IMR-90 (cell line): ENCODE results near the gene HGFAC. TPM values are rescaled to one million over a fixed set of nuclear protein-coding genes. Genes with fewer than 3 reads are reported as not detected.

Source experiments
- ATAC-seq: fragments of 200-7000 bp; cut with Tn5 transposase; 2 replicates; pipeline ENCODE4 v1.9.1; 2020; ENCODE audit warnings: low read depth, mild to moderate bottlenecking, moderate library complexity
- BruUV-seq: library from RNA; stranded (reverse); fragments of 400-500 nt; replicated peaks from 2 replicates; lab custom pipeline; 2021; lab: Mats Ljungman, UMichigan
- CTCF ChIA-PET: fragments of 300-600 bp; formaldehyde crosslinking; extraction: SDS; loops from one replicate; lab custom pipeline; 2021; ENCODE audit warnings: antibody characterized with exemption; lab: Yijun Ruan, JAX
- POLR2A ChIA-PET: fragments of 300-600 bp; sonication (Branson Sonifier 250); formaldehyde crosslinking; loops from one replicate; lab custom pipeline; 2022; ENCODE audit warnings: antibody characterized with exemption; ENCODE audit not compliant: unreplicated experiment; lab: Charles Lee
- DNase-seq: peaks from one replicate; pipeline ENCODE4 v3.0.0; 2013
- H2AFZ ChIP-seq: replicated peaks from 2 replicates; pipeline ENCODE3; 2013; ENCODE audit warnings: low read length, mild to moderate bottlenecking; ENCODE audit not compliant: poor library complexity
- H2AK5ac ChIP-seq: 2 replicates; pipeline ENCODE4 v1.6.1; 2013; ENCODE audit warnings: low read depth, low read length, inconsistent platforms
- H2AK9ac ChIP-seq: replicated peaks from 2 replicates; pipeline ENCODE3; 2013; ENCODE audit warnings: mild to moderate bottlenecking, low read depth, low read length, moderate library complexity; ENCODE audit not compliant: poor library complexity
- H2BK120ac ChIP-seq: 2 replicates; pipeline ENCODE4 v1.6.1; 2013; ENCODE audit warnings: low read depth, low read length, inconsistent platforms
- H2BK15ac ChIP-seq: 3 replicates; pipeline ENCODE4 v1.6.1; 2013; ENCODE audit warnings: low read depth, low read length, inconsistent platforms
- H2BK20ac ChIP-seq: 2 replicates; pipeline ENCODE4 v1.6.1; 2013; ENCODE audit warnings: low read depth, mild to moderate bottlenecking, inconsistent platforms, low read length, moderate library complexity
- H2BK5ac ChIP-seq: 2 replicates; pipeline ENCODE4 v1.6.1; 2013; ENCODE audit warnings: mild to moderate bottlenecking, low read depth, low read length, inconsistent platforms; ENCODE audit not compliant: poor library complexity, severe bottlenecking
- H3K14ac ChIP-seq: replicated peaks from 2 replicates; pipeline ENCODE4 v1.6.1; 2013; ENCODE audit warnings: low read depth, low read length, inconsistent platforms
- H3K18ac ChIP-seq: 2 replicates; pipeline ENCODE4 v1.6.1; 2013; ENCODE audit warnings: low read depth, low read length, control low read depth
- H3K23ac ChIP-seq: 2 replicates; pipeline ENCODE4 v1.6.1; 2013; ENCODE audit warnings: low read depth, low read length, inconsistent platforms
- H3K27ac ChIP-seq: 2 replicates; pipeline ENCODE4 v1.5.1; 2013; ENCODE audit warnings: mild to moderate bottlenecking, control low read depth, low read length; ENCODE audit not compliant: insufficient read depth
- H3K27me3 ChIP-seq: 2 replicates; pipeline ENCODE4 v1.6.1; 2013; ENCODE audit warnings: low read length; ENCODE audit not compliant: control insufficient read depth, insufficient read depth
- H3K36me3 ChIP-seq: 2 replicates; pipeline ENCODE4 v1.6.1; 2013; ENCODE audit warnings: low read length, mixed read lengths; ENCODE audit not compliant: control insufficient read depth, insufficient read depth
- H3K4ac ChIP-seq: 2 replicates; pipeline ENCODE4 v1.6.1; 2013; ENCODE audit warnings: low read depth, low read length, inconsistent platforms
- H3K4me1 ChIP-seq: 2 replicates; pipeline ENCODE4 v1.6.1; 2013; ENCODE audit warnings: low read length, mixed read lengths; ENCODE audit not compliant: control insufficient read depth, insufficient read depth
- H3K4me2 ChIP-seq: 2 replicates; pipeline ENCODE4 v1.6.1; 2013; ENCODE audit warnings: low read depth, mild to moderate bottlenecking, control low read depth, low read length, moderate library complexity
- H3K4me3 ChIP-seq: 2 replicates; pipeline ENCODE4 v1.5.1; 2013; ENCODE audit warnings: low read depth, mild to moderate bottlenecking, control low read depth, low read length, moderate library complexity; ENCODE audit not compliant: insufficient read depth
- H3K56ac ChIP-seq: 2 replicates; pipeline ENCODE4 v1.6.1; 2013; ENCODE audit warnings: low read length, inconsistent platforms; ENCODE audit not compliant: insufficient read depth; ENCODE audit errors: extremely low read depth
- H3K79me1 ChIP-seq, 2 experiments: 2 replicates each; pipeline ENCODE4 v1.6.1; 2013; ENCODE audit warnings: low read length in 2 of 2, inconsistent platforms in 1 of 2, low read depth in 1 of 2
- H3K9ac ChIP-seq: 2 replicates; pipeline ENCODE4 v1.6.1; 2013; ENCODE audit warnings: low read depth, low read length, control low read depth
- H3K9me1 ChIP-seq: 2 replicates; pipeline ENCODE4 v1.6.1; 2013; ENCODE audit warnings: low read length, inconsistent platforms; ENCODE audit not compliant: insufficient read depth
- H3K9me3 ChIP-seq: 2 replicates; pipeline ENCODE4 v1.6.1; 2013; ENCODE audit warnings: low read length; ENCODE audit not compliant: control insufficient read depth, insufficient read depth
- H4K20me1 ChIP-seq: 2 replicates; pipeline ENCODE4 v1.6.1; 2013; ENCODE audit warnings: low read length, inconsistent platforms; ENCODE audit not compliant: insufficient read depth
- H4K5ac ChIP-seq: 2 replicates; pipeline ENCODE4 v1.6.1; 2013; ENCODE audit warnings: mild to moderate bottlenecking, low read depth, low read length, control low read depth
- H4K8ac ChIP-seq, 2 experiments: 2 replicates each; pipeline ENCODE4 v1.6.1; 2013; ENCODE audit warnings: low read depth in 2 of 2, low read length in 2 of 2, control low read depth in 1 of 2, inconsistent platforms in 1 of 2
- H4K91ac ChIP-seq: 2 replicates; pipeline ENCODE4 v1.6.1; 2013; ENCODE audit warnings: low read depth, low read length, inconsistent platforms; ENCODE audit not compliant: insufficient read depth
- BHLHE40 ChIP-seq: fragments of 150-350 bp; IDR thresholded peaks from 2 replicates; pipeline ENCODE4 v1.6.1; 2016; ENCODE audit warnings: mild to moderate bottlenecking, low read depth, low read length
- CEBPB ChIP-seq: IDR thresholded peaks from 2 replicates; pipeline ENCODE4 v1.6.1; 2012; ENCODE audit warnings: low read depth, low read length, improper control_type of control experiment
- CHD1 ChIP-seq: IDR thresholded peaks from 2 replicates; pipeline ENCODE4 v1.6.1; 2012; ENCODE audit warnings: low read depth, low read length, improper control_type of control experiment
- FOS ChIP-seq: fragments of 150-350 bp; IDR thresholded peaks from 2 replicates; pipeline ENCODE4 v1.6.1; 2016; ENCODE audit warnings: low read depth, low read length
- MAFK ChIP-seq: IDR thresholded peaks from 2 replicates; pipeline ENCODE4 v1.6.1; 2012; ENCODE audit warnings: low read depth, low read length, improper control_type of control experiment
- MAZ ChIP-seq: IDR thresholded peaks from 2 replicates; pipeline ENCODE4 v1.6.1; 2012; ENCODE audit warnings: low read depth, mild to moderate bottlenecking, low read length, improper control_type of control experiment, moderate library complexity, borderline replicate concordance
- NFE2L2 ChIP-seq: fragments of 150-350 bp; IDR thresholded peaks from 2 replicates; pipeline ENCODE4 v1.6.1; 2016; ENCODE audit warnings: low read depth, mild to moderate bottlenecking, low read length
- RAD21 ChIP-seq: IDR thresholded peaks from 2 replicates; pipeline ENCODE4 v1.6.1; 2012; ENCODE audit warnings: low read length, improper control_type of control experiment
- RCOR1 ChIP-seq: IDR thresholded peaks from 2 replicates; pipeline ENCODE4 v1.6.1; 2012; ENCODE audit warnings: mild to moderate bottlenecking, low read length, improper control_type of control experiment; ENCODE audit not compliant: insufficient replicate concordance
- RFX5 ChIP-seq: IDR thresholded peaks from 2 replicates; pipeline ENCODE4 v1.8.0; 2012; ENCODE audit warnings: low read depth, mild to moderate bottlenecking, low read length, moderate library complexity
- SMC3 ChIP-seq: fragments of 150-350 bp; IDR thresholded peaks from 2 replicates; pipeline ENCODE4 v1.6.1; 2016; ENCODE audit warnings: low read depth, mild to moderate bottlenecking, antibody characterized with exemption, low read length, moderate library complexity
- WGBS, 2 experiments: methylation state at CpG; one replicate each; pipeline versions ENCODE4 v1.1.5 to v1.1.7; 2013; ENCODE audit warnings: missing lambda C conversion rate in 2 of 2; ENCODE audit not compliant: insufficient read length in 1 of 2; ENCODE audit errors: extremely low coverage in 2 of 2; 5-methylcytosine and 5-hydroxymethylcytosine counted together
- dilution Hi-C: fragments of 300-500 bp; cut with HindIII; formaldehyde crosslinking; loops from one replicate; pipeline ENCODE4 v1.14.3; 2018; ENCODE audit warnings: low sequenced_read_pairs; ENCODE audit not compliant: unreplicated experiment
- in situ Hi-C: fragments of 300-500 bp; cut with MboI; formaldehyde crosslinking; loops from 3 replicates; pipeline ENCODE4 v1.14.3; 2019; ENCODE audit warnings: low sequenced_read_pairs, inconsistent platforms, mixed read lengths
- intact Hi-C: fragments of 100-400 bp; cut with micrococcal nuclease; formaldehyde crosslinking; loops from 2 replicates; pipeline ENCODE4 v1.10.0; 2022
- polyA plus RNA-seq, 3 experiments: library from polyadenylated mRNA; depleted of rRNA; stranded (reverse); fragments of >200 nt; gene quantifications; 2 replicates each; pipeline ENCODE4 v1.2.3, GENCODE V29; 2012; ENCODE audit warnings: low replicate concordance in 1 of 3
- total RNA-seq: library from RNA; depleted of rRNA; stranded (reverse); fragments of >200 nt; gene quantifications from 2 replicates; pipeline ENCODE4 v1.2.3, GENCODE V29; 2012
- TF ChIP-seq, protein P1 (sequence below): fragments of 150-350 bp; IDR thresholded peaks from 2 replicates; pipeline ENCODE4 v1.6.1; 2016; ENCODE audit warnings: low read depth, mild to moderate bottlenecking, low read length, moderate library complexity, borderline replicate concordance

Gene HGFAC
- total and polyA plus RNA-seq, 2 of the 4 experiments (the other 2 are of a cell fraction): 0.05 TPM; not detected in 1

GRCh38 chr4:3396600-3396999, 45.2 kb upstream of the HGFAC start:
- no peak overlapping the region for H2BK15ac ChIP-seq
- no peak overlapping the region for H4K8ac ChIP-seq
- H2BK20ac ChIP-seq: no peak overlapping the region
- H3K27me3 ChIP-seq: no peaks in the 10 kb centered on the region
- in situ Hi-C loops (no loop called here), intact Hi-C loops (no loop called here), dilution Hi-C loops (no loop called here)
- H3K4me2 ChIP-seq: no peak overlapping the region
- no peaks in the 10 kb centered on the region; the same call in 1 of the 2 replicates for H4K20me1 ChIP-seq
- H3K36me3 ChIP-seq: no peaks in the 10 kb centered on the region; the same call in 1 of the 2 replicates
- ATAC-seq (no peak), DNase-seq (no peak)
- no peak overlapping the region for H3K56ac ChIP-seq
- H3K9me3 ChIP-seq: no peaks in the 10 kb centered on the region; the same call in 1 of the 2 replicates
- no peak overlapping the region for H3K23ac ChIP-seq
- no peak overlapping the region for H3K18ac ChIP-seq
- no peak overlapping the region for H2AK9ac ChIP-seq
- no peak overlapping the region for H2AFZ ChIP-seq
- H3K9me1 ChIP-seq: no peaks in the 10 kb centered on the region; the same call in 1 of the 2 replicates
- ChIA-PET CTCF (no interaction called here), POLR2A (no interaction called here)
- no peak overlapping the region for H3K9ac ChIP-seq
- H2BK5ac ChIP-seq: no peak overlapping the region
- H4K91ac ChIP-seq: no peak overlapping the region
- H3K14ac ChIP-seq: no peak overlapping the region
- no peak overlapping the region for H3K27ac ChIP-seq
- H4K5ac ChIP-seq: no peak overlapping the region
- BruUV-seq: no TSS peak
- H3K79me1 ChIP-seq: peaks cover 0 to 5% of the 10 kb centered on the region in 2 experiments; a peak in 3 of 4 replicates
- no peak overlapping the region for H3K4ac ChIP-seq
- TF ChIP-seq RFX5: no peak
- TF ChIP-seq MAZ: no peak
- TF ChIP-seq BHLHE40: no peak
- no peak for TF ChIP-seq MAFK
- TF ChIP-seq RCOR1: no peak
- TF ChIP-seq CEBPB: no peak
- TF ChIP-seq FOS: no peak
- no peak for TF ChIP-seq RAD21
- TF ChIP-seq SMC3: no peak
- TF ChIP-seq, protein P1, sequence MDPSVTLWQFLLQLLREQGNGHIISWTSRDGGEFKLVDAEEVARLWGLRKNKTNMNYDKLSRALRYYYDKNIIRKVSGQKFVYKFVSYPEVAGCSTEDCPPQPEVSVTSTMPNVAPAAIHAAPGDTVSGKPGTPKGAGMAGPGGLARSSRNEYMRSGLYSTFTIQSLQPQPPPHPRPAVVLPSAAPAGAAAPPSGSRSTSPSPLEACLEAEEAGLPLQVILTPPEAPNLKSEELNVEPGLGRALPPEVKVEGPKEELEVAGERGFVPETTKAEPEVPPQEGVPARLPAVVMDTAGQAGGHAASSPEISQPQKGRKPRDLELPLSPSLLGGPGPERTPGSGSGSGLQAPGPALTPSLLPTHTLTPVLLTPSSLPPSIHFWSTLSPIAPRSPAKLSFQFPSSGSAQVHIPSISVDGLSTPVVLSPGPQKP: no peak
- no peak for TF ChIP-seq NFE2L2
- no peak for TF ChIP-seq CHD1
- H3K4me3 ChIP-seq: no peak overlapping the region
- H2BK120ac ChIP-seq: no peak overlapping the region
- WGBS, 2 experiments: no CpG with 5 or more reads among the region's 2 CpGs
- H2AK5ac ChIP-seq: no peak overlapping the region
- H3K4me1 ChIP-seq: no peaks in the 10 kb centered on the region
